Prostate gland (tissue), 2 donors: Measurements from ENCODE around the gene SPEN. TPM values are rescaled to one million over a fixed set of nuclear protein-coding genes. Genes with fewer than 3 reads are reported as not detected.

ENCODE experiments used
- DNase-seq: peaks from one replicate; pipeline ENCODE4 v3.0.0-alpha.2; 2019; ENCODE audit warnings: low spot score
- H3K27ac ChIP-seq, 2 donors: fragments of 200-600 bp; sonication (generic); 2 replicates each; pipeline ENCODE4 v1.5.1; 2017 to 2019
- H3K27me3 ChIP-seq: fragments of 200-600 bp; sonication (generic); replicated peaks from 2 replicates; pipeline ENCODE4 v1.5.1; 2019; ENCODE audit not compliant: insufficient read depth
- H3K36me3 ChIP-seq, 2 donors: fragments of 200-600 bp; sonication (generic); 1 replicate in 1 of 2; 2 replicates in 1 of 2; pipeline versions ENCODE4 v1.5.1 to v1.8.1; 2017 to 2019
- H3K4me1 ChIP-seq: fragments of 200-600 bp; sonication (generic); replicated peaks from 2 replicates; pipeline ENCODE4 v1.5.1; 2019
- H3K4me3 ChIP-seq, 2 donors: fragments of 200-600 bp; sonication (generic); 2 replicates each; pipeline ENCODE4 v1.5.1; 2017 to 2019
- H3K9me3 ChIP-seq: fragments of 200-600 bp; sonication (generic); 2 replicates; pipeline ENCODE4 v1.5.1; 2017
- POLR2A ChIP-seq: fragments of 450-650 bp; IDR thresholded peaks from one replicate; pipeline ENCODE4 v1.6.1; 2016; ENCODE audit warnings: antibody characterized with exemption, mild to moderate bottlenecking
- POLR2AphosphoS5 ChIP-seq: sonication (generic); formaldehyde crosslinking; IDR thresholded peaks from one replicate; pipeline ENCODE4 v1.6.1; 2017; ENCODE audit warnings: antibody characterized with exemption
- WGBS: methylation state at CpG from one replicate; pipeline ENCODE4 v1.1.5; 2018; 5-methylcytosine and 5-hydroxymethylcytosine counted together
- intact Hi-C: fragments of 100-400 bp; cut with DNase I; formaldehyde crosslinking; loops from one replicate; pipeline ENCODE4 v1.14.2; 2022
- total RNA-seq, 2 donors: library from RNA; depleted of rRNA; stranded (reverse); fragments of >200 nt; gene quantifications; one replicate each; pipeline ENCODE4 v1.1.0, GENCODE V29; 2016
- TF ChIP-seq, protein P1 (sequence below), 4 experiments: fragments of 200-600 bp in 2 of 4; fragments of 450-650 bp in 2 of 4; sonication (generic) in 2 of 4; IDR thresholded peaks; 1 replicate in 3 of 4; 2 replicates in 1 of 4; pipeline ENCODE4 v1.5.1; 2016 to 2019; ENCODE audit warnings: antibody characterized with exemption in 4 of 4, mild to moderate bottlenecking in 2 of 4, moderate library complexity in 2 of 4

SPEN gene
- total RNA-seq, 2 donors from 2014 or later: 31.9 to 48.3 TPM

GRCh38 chr1:15863156-15863901 lies 15.8 kb downstream of the SPEN start:
- no peak overlapping the region for H3K27ac ChIP-seq
- no peaks in the 10 kb centered on the region for H3K27me3 ChIP-seq
- H3K36me3 ChIP-seq: no peaks in the 10 kb centered on the region
- no peaks in the 10 kb centered on the region for H3K9me3 ChIP-seq
- no peak for DNase-seq
- 87% methylated on average over 2 of the region's 2 CpGs for WGBS
- no peak overlapping the region for H3K4me3 ChIP-seq
- intact Hi-C loops: no loop called here
- H3K4me1 ChIP-seq: no peaks in the 10 kb centered on the region
- no peak for TF ChIP-seq POLR2A
- TF ChIP-seq POLR2AphosphoS5: no peak
- TF ChIP-seq, protein P1, sequence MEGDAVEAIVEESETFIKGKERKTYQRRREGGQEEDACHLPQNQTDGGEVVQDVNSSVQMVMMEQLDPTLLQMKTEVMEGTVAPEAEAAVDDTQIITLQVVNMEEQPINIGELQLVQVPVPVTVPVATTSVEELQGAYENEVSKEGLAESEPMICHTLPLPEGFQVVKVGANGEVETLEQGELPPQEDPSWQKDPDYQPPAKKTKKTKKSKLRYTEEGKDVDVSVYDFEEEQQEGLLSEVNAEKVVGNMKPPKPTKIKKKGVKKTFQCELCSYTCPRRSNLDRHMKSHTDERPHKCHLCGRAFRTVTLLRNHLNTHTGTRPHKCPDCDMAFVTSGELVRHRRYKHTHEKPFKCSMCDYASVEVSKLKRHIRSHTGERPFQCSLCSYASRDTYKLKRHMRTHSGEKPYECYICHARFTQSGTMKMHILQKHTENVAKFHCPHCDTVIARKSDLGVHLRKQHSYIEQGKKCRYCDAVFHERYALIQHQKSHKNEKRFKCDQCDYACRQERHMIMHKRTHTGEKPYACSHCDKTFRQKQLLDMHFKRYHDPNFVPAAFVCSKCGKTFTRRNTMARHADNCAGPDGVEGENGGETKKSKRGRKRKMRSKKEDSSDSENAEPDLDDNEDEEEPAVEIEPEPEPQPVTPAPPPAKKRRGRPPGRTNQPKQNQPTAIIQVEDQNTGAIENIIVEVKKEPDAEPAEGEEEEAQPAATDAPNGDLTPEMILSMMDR (IDR thresholded peaks at IDR 0.05): no peak

- no peak overlapping the region for H3K4me3 ChIP-seq
- H3K4me1 ChIP-seq: no peaks in the 10 kb centered on the region
- DNase-seq: no peak
- H3K9me3 ChIP-seq: no peaks in the 10 kb centered on the region
- no peaks in the 10 kb centered on the region for H3K36me3 ChIP-seq
- no peak overlapping the region for H3K27ac ChIP-seq
- intact Hi-C loops: no loop called here
- no peaks in the 10 kb centered on the region for H3K27me3 ChIP-seq
- WGBS: 85% methylated on average over 3 of the region's 3 CpGs
- TF ChIP-seq POLR2A (no peak), POLR2AphosphoS5 (no peak)
- TF ChIP-seq, protein P1 (IDR thresholded peaks at IDR 0.05): no peak
These were observed 19.3 kb downstream of the SPEN start for GRCh38 chr1:15866721-15867201.

GRCh38 chr1:15867288-15867687 lies 19.8 kb downstream of the SPEN start:
- no peaks in the 10 kb centered on the region for H3K27me3 ChIP-seq
- no peak for DNase-seq
- intact Hi-C loops: no loop called here
- TF ChIP-seq POLR2AphosphoS5: no peak
- H3K4me1 ChIP-seq: no peaks in the 10 kb centered on the region
- WGBS: 79% methylated on average over 3 of the region's 3 CpGs
- H3K27ac ChIP-seq: no peak overlapping the region
- H3K9me3 ChIP-seq: no peaks in the 10 kb centered on the region
- no peaks in the 10 kb centered on the region for H3K36me3 ChIP-seq
- no peak overlapping the region for H3K4me3 ChIP-seq

DNA sequence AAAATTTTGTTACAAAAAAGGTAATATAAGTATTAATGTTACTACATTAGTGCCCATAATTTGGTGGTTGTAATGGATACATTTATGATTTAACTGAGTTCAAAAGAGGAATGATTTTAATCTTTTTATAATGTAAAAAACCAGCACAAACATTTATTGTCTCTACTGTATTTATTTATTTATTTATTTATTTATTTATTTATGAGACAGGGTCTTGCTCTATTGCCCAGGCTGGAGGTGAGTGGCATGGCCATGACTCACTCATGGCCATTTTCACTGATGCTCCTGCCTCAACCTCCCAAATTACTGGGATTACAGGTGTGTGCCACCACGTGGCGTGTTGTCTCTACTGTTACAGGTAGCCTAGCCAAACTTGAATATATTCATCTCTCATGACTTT lies 21.9 kb downstream of the SPEN start:
- Histone ChIP-seq H3K9me3 (no peaks in the 10 kb centered on the region), H3K4me1 (no peaks in the 10 kb centered on the region), H3K27ac (no peak overlapping the region), H3K4me3 (no peak overlapping the region), H3K27me3 (no peaks in the 10 kb centered on the region), H3K36me3 (no peaks in the 10 kb centered on the region)
- TF ChIP-seq, protein P1 (IDR thresholded peaks at IDR 0.05): no peak
- TF ChIP-seq POLR2AphosphoS5: no peak
- TF ChIP-seq POLR2A: no peak
- 97% methylated on average over 2 of the region's 2 CpGs for WGBS
- DNase-seq: no peak
- intact Hi-C loops: no loop called here

DNA sequence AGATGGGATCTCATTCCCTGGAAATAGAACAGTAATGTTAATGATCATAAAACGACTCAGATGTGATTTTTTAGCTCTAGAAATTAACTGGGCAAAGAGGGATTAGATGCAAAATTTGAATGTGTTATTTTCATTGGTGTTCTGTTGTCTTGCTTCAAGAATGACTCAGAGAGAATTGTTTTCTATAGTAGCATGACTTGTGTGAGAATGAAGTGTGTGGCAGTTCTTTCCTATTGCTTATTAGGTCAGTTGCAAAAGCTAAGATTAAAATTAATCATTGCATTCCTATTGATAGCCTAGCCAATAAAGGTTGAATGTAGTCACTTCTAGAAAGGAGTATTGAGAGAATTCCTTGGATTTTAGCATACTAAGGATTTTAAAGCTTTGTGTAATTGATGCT lies 22.9 kb downstream of the SPEN start:
- H3K9me3 ChIP-seq: no peaks in the 10 kb centered on the region
- intact Hi-C loops: no loop called here
- H3K36me3 ChIP-seq: no peaks in the 10 kb centered on the region
- TF ChIP-seq, protein P1 (IDR thresholded peaks at IDR 0.05): no peak
- TF ChIP-seq POLR2A (no peak), POLR2AphosphoS5 (no peak)
- 37% methylated on average over 1 of the region's 1 CpG for WGBS
- H3K4me1 ChIP-seq: no peaks in the 10 kb centered on the region
- no peaks in the 10 kb centered on the region for H3K27me3 ChIP-seq
- H3K4me3 ChIP-seq: no peak overlapping the region
- no peak for DNase-seq
- H3K27ac ChIP-seq: no peak overlapping the region
